ENCODE results near the gene XRN1.

GRCh38 chr3:142470826-142471225 is 23.0 kb upstream of the XRN1 start:
- TF ChIP-seq CTCF (IDR thresholded peaks at IDR 0.05; ENCODE audit: insufficient read depth, low read length) (no peak), POLR2AphosphoS5 (IDR thresholded peaks at IDR 0.05; ENCODE audit: low read depth) (no peak)

All from HL-60 (cell line).